Erythroblast (primary cell): ENCODE data around the gene CETN1.

Experiments
- GATA1 ChIP-seq: IDR thresholded peaks from 2 replicates; pipeline ENCODE4 v1.6.1; 2011; ENCODE audit warnings: low read depth, mild to moderate bottlenecking, control low read depth, low read length, moderate library complexity
- POLR2A ChIP-seq: IDR thresholded peaks from 2 replicates; pipeline ENCODE4 v1.6.1; 2011; ENCODE audit warnings: mild to moderate bottlenecking, low read length

DNA sequence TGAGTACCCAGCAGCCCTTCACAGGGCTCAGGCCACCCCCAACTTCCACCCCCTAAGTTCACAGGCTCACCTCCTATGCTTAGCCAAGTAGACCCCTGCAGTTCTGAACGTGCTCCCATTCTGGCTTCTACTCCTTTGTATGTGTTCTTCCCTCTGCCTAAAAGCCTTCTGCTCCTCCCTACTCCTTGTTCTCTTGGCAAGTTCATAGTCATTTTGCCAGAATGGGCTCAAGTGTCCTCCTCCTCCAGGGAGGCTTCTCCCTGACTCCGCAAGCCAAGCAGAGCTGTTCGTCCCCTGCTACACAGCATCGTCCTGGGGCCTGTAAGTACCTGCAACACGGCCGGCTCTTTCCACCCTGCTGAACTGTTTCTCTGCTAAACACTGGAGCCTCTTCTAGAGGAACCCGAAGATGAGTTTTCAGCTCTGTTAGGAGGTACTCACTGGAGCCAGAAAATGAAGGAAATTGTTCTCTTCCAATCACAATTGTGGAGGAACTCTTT is 14.6 kb upstream of the CETN1 start:
- no peak for TF ChIP-seq POLR2A
- no peak for TF ChIP-seq GATA1
